A549 (cell line): ENCODE data around the gene IRX2.

Source experiments
- CEBPB ChIP-seq, 2 experiments: fragments of >200 bp in 1 of 2; sonication (Bioruptor Twin) in 1 of 2; formaldehyde crosslinking in 1 of 2; IDR thresholded peaks; 2 replicates each; pipeline ENCODE4 v1.6.1; 2012 to 2016
- CTCF ChIP-seq: fragments of >200 bp; sonication (Bioruptor Twin); formaldehyde crosslinking; IDR thresholded peaks from 3 replicates; pipeline ENCODE4 v1.5.1; 2016
- EP300 ChIP-seq, 2 experiments: fragments of >200 bp; sonication (Bioruptor Twin); formaldehyde crosslinking; IDR thresholded peaks; 2 replicates in 1 of 2; 3 replicates in 1 of 2; pipeline ENCODE4 v1.6.1; 2016 to 2017
- MAZ ChIP-seq: fragments of 150-350 bp; IDR thresholded peaks from 2 replicates; pipeline ENCODE4 v1.6.1; 2014; ENCODE audit warnings: antibody characterized with exemption, low read depth, low read length, borderline replicate concordance

- TF ChIP-seq CEBPB (IDR thresholded peaks at IDR 0.05) (no peak), EP300 (IDR thresholded peaks at IDR 0.05) (no peak), CTCF (no peak), MAZ (no peak)
These were observed 51.8 kb downstream of the IRX2 start for GRCh38 chr5:2699686-2700085.
